DMS 273 (cell line): Measurements from ENCODE around the gene ADAMTS5.

ENCODE experiments used
- DNase-seq: peaks from one replicate; lab custom pipeline; 2025; ENCODE audit not compliant: unreplicated experiment; lab: John Stamatoyannopoulos, UW

The ADAMTS5 gene

GRCh38 chr21:26888931-26889330 lies 78.0 kb downstream of the ADAMTS5 start:
- no peak for DNase-seq

DNA sequence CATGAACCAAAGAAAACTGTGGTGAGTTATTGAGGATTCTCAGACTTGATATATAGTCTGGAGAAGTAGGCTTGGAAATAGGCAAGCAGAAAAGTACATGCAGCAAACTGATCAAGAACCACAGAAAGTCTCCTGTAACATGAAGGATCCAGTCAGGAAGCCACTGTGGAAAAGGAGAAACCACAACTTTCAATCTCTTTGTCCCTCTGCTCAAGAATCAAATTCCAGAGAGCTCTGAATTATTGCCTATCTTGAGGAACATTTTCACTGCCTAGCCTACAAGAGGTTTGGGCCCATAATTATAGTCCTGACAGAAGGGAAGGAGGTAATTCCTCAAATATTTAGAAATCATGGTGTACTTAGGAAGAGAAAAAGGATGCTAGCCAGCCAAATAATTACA lies 78.6 kb downstream of the ADAMTS5 start:
- no peak for DNase-seq

- no peak for DNase-seq
These were observed 79.6 kb downstream of the ADAMTS5 start for GRCh38 chr21:26887251-26887650.

- DNase-seq = no peak
These were observed 82.5 kb downstream of the ADAMTS5 start for GRCh38 chr21:26884436-26884835.

- DNase-seq = no peak
These were observed 83.1 kb downstream of the ADAMTS5 start for GRCh38 chr21:26883768-26884167.

GRCh38 chr21:26881504-26882228 lies 85.2 kb downstream of the ADAMTS5 start:
- DNase-seq = peak; percentile 27

GRCh38 chr21:26877018-26877417 lies 89.9 kb downstream of the ADAMTS5 start:
- DNase-seq = no peak

DNA sequence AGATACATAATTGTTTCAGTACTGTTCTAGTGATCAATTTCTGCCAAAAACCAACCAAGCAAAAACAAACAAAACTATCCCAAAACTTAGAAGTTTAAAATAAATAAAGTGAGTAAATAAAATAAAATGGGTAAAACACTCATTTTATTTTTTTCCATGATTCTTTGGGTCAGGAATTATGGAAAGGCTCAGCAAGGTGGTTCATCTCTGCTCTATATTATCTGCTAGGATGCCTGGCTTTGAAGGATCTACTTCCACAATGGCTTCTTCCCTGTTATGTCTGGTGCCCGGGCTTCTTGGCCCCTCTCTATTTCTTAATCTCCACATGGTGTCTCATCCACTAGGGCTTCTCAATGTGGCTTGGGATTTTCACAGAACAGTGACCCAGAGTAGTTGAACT lies 92.5 kb downstream of the ADAMTS5 start:
- DNase-seq = no peak
